Brain microvascular endothelial cell (primary cell): ENCODE results near the gene MAN1A2.

Experiments used
- DNase-seq: peaks from one replicate; pipeline ENCODE4 v3.0.0-alpha.2; 2020
- H3K27ac ChIP-seq: fragments of 250-450 bp; sonication (Bioruptor Pico); 2 replicates; pipeline ENCODE4 v1.5.1; 2020; ENCODE audit warnings: mild to moderate bottlenecking, moderate library complexity
- H3K27me3 ChIP-seq: fragments of 250-450 bp; sonication (Bioruptor Pico); replicated peaks from 2 replicates; pipeline ENCODE4 v1.5.1; 2020; ENCODE audit warnings: mild to moderate bottlenecking
- H3K36me3 ChIP-seq: fragments of 250-450 bp; sonication (Bioruptor Pico); replicated peaks from 2 replicates; pipeline ENCODE4 v1.5.1; 2020; ENCODE audit warnings: mild to moderate bottlenecking
- H3K4me3 ChIP-seq: 2 replicates; pipeline ENCODE4 v1.5.1; 2011; ENCODE audit warnings: low read depth, mild to moderate bottlenecking, control low read depth, low read length, moderate library complexity
- CTCF ChIP-seq: IDR thresholded peaks from 2 replicates; pipeline ENCODE4 v1.5.1; 2011; ENCODE audit warnings: low read depth, mild to moderate bottlenecking, moderate library complexity, low read length, control low read depth, inconsistent platforms; ENCODE audit errors: missing control alignments
- in situ Hi-C: cut with HindIII; loops from 2 replicates; pipeline ENCODE4 v1.10.0; 2017; ENCODE audit warnings: low sequenced_read_pairs, low pct_ligation_motif_present

MAN1A2 gene

GRCh38 chr1:117537291-117537920, 170.2 kb downstream of the MAN1A2 start:
- DNase-seq = no peak
- no peak for TF ChIP-seq CTCF
- H3K27ac ChIP-seq = no peak overlapping the region
- in situ Hi-C loops = loop anchor here (25.0 kb wide), 1 partner anchor 225 kb away; no protein-coding TSS in a partner anchor
- H3K4me3 ChIP-seq = no peak overlapping the region
- H3K27me3 ChIP-seq = no peaks in the 10 kb centered on the region
- no peaks in the 10 kb centered on the region for H3K36me3 ChIP-seq

GRCh38 chr1:117540532-117540931, 173.3 kb downstream of the MAN1A2 start:
- Histone ChIP-seq H3K27me3 (no peaks in the 10 kb centered on the region), H3K27ac (no peak overlapping the region), H3K36me3 (no peaks in the 10 kb centered on the region), H3K4me3 (no peak overlapping the region)
- in situ Hi-C loops = loop anchor here (25.0 kb wide), 1 partner anchor 222 kb away; no protein-coding TSS in a partner anchor
- no peak for TF ChIP-seq CTCF
- DNase-seq = no peak

DNA sequence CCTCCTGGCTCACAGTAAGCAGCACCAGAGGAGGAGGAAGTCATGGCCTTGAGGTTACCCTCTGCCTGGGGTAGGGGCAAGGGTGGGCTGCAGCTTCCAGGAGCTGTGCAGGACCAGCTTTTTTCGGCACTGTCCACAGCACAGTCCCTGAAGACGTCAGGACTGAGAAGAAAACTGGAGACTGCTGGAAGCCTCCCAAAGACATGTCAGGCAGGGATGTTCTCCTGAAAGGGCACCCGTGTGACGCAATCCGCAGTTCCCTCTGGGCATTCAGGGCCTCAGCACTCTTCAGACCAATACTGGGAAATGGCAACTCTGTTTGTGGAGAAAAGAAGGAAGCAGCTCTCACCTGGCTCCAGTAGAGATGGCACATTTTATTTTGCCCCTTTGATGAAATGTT, 173.8 kb downstream of the MAN1A2 start:
- no peak for DNase-seq

GRCh38 chr1:117541585-117541984, 174.3 kb downstream of the MAN1A2 start:
- H3K27me3 ChIP-seq = no peaks in the 10 kb centered on the region
- H3K36me3 ChIP-seq = no peaks in the 10 kb centered on the region
- DNase-seq = no peak
- in situ Hi-C loops = loop anchor here (25.0 kb wide), 1 partner anchor 221 kb away; no protein-coding TSS in a partner anchor
- H3K27ac ChIP-seq = no peak overlapping the region
- no peak overlapping the region for H3K4me3 ChIP-seq
- TF ChIP-seq CTCF = no peak

More for the DNA sequence above, 173.8 kb downstream of the MAN1A2 start:
- no peak overlapping the region for H3K4me3 ChIP-seq
- no peaks in the 10 kb centered on the region for H3K27me3 ChIP-seq
- in situ Hi-C loops = loop anchor here (25.0 kb wide), 1 partner anchor 221 kb away; no protein-coding TSS in a partner anchor
- H3K27ac ChIP-seq = no peak overlapping the region
- TF ChIP-seq CTCF = no peak
- H3K36me3 ChIP-seq = no peaks in the 10 kb centered on the region

DNA sequence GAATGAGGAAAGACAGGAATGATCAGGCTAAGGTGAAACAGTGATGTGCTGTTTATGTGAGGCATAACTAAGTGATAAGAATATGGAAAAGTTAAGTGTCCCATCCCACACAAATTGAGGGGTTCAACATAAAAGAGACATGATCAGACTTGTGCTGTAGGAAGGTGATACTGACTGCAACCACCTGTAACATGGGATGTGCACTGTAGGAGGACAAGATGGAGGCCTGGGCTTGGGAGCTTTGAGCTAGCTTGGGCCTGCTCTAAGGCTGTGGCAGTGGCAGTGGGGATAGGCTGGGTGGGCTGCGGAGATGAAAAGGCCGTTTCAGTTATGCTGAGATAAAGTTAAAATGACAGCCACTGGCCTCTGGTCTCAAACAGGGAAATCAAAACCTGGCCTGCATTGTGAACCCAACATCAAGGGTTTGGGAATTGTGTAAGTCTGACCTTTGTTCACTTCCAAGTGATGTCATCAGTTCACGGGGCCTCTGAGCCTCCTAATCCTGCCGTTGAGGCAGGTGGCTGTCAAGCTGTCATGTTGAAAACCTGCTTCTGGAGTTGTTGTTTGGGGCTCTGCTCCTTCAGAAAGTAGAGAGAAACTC, 177.4 kb downstream of the MAN1A2 start:
- no peak for DNase-seq
- TF ChIP-seq CTCF = no peak
- H3K36me3 ChIP-seq = no peaks in the 10 kb centered on the region
- no peak overlapping the region for H3K4me3 ChIP-seq
- H3K27ac ChIP-seq = no peak overlapping the region
- in situ Hi-C loops = loop anchor here (25.0 kb wide), 1 partner anchor 218 kb away; no protein-coding TSS in a partner anchor
- H3K27me3 ChIP-seq = no peaks in the 10 kb centered on the region
